Neural cell (in vitro differentiated cells): ENCODE measurements around the gene CENPX.

Experiments used
- CTCF ChIP-seq: fragments of 450-650 bp; IDR thresholded peaks from 2 replicates; pipeline ENCODE4 v1.5.1; 2014; ENCODE audit warnings: antibody characterized with exemption, mild to moderate bottlenecking, moderate library complexity; ENCODE audit not compliant: poor library complexity, severe bottlenecking
- EP300 ChIP-seq: fragments of 450-650 bp; conservative IDR thresholded peaks from 2 replicates; pipeline ENCODE4 v1.6.1; 2014; ENCODE audit warnings: antibody characterized with exemption, mild to moderate bottlenecking, moderate library complexity; ENCODE audit not compliant: poor library complexity, severe bottlenecking
- EZH2 ChIP-seq: fragments of 200-600, 300-800 bp; shearing (Covaris generic), sonication (generic); IDR thresholded peaks from 2 replicates; pipeline ENCODE4 v1.6.1; 2014; ENCODE audit warnings: antibody characterized with exemption, low read length, borderline replicate concordance, mild to moderate bottlenecking; ENCODE audit not compliant: insufficient read depth, poor library complexity, severe bottlenecking
- MXI1 ChIP-seq: fragments of 450-650 bp; conservative IDR thresholded peaks from 2 replicates; pipeline ENCODE4 v1.6.1; 2014; ENCODE audit warnings: antibody characterized with exemption, mild to moderate bottlenecking; ENCODE audit not compliant: poor library complexity, severe bottlenecking
- POLR2AphosphoS5 ChIP-seq: IDR thresholded peaks from 2 replicates; pipeline ENCODE4 v1.6.1; 2012
- RAD21 ChIP-seq: fragments of 450-650 bp; conservative IDR thresholded peaks from 2 replicates; pipeline ENCODE4 v1.6.1; 2014; ENCODE audit warnings: antibody characterized with exemption, mild to moderate bottlenecking, moderate library complexity
- REST ChIP-seq: IDR thresholded peaks from 2 replicates; pipeline ENCODE4 v1.6.1; 2012; ENCODE audit warnings: borderline replicate concordance
- SMC3 ChIP-seq: fragments of 450-650 bp; conservative IDR thresholded peaks from 2 replicates; pipeline ENCODE4 v1.6.1; 2014; ENCODE audit warnings: antibody characterized with exemption, mild to moderate bottlenecking, moderate library complexity; ENCODE audit not compliant: poor library complexity
- TAF1 ChIP-seq: IDR thresholded peaks from 2 replicates; pipeline ENCODE4 v1.6.1; 2012; ENCODE audit warnings: low read depth

GRCh38 chr17:81986606-81987005, 36.1 kb downstream of the CENPX start:
- TF ChIP-seq SMC3 (no peak), CTCF (no peak), EZH2 (no peak), REST (no peak), POLR2AphosphoS5 (no peak), RAD21 (no peak), EP300 (no peak), TAF1 (no peak), MXI1 (no peak)
